Measurements from ENCODE around the gene SKP2.
"Not testable (repeated sequence)": the region's sequence is repeated elsewhere in the genome, so short reads cannot be mapped to it uniquely, and the experiment has no call there.

SKP2 gene

GRCh38 chr5:36151434-36152323 is at the start of gene SKP2, which contains the start of gene LMBRD2:
Gene SKP2, plus strand, starts transcription at chr5:36152111. Its CDS starts 152 bp downstream, at chr5:36152263.
Gene LMBRD2, minus strand, starts transcription at chr5:36151887. Its CDS starts 8,538 bp downstream, at chr5:36143349.
- peak; percentile 87 for DNase-seq (ENCODE audit: extremely low spot score, insufficient read length, low read depth)
- peak; percentile 98 for FAIRE-seq

GRCh38 chr5:36105819-36106218 is 46.1 kb upstream of the SKP2 start:
- no peak for FAIRE-seq
- no peak for DNase-seq (ENCODE audit: extremely low spot score, insufficient read length, low read depth)

- DNase-seq (ENCODE audit: extremely low spot score, insufficient read length, low read depth) (no peak), FAIRE-seq (no peak)
These were observed 43.0 kb upstream of the SKP2 start for GRCh38 chr5:36108758-36109460.

- no peak for FAIRE-seq
- DNase-seq (ENCODE audit: extremely low spot score, insufficient read length, low read depth) = no peak
These were observed 40.7 kb upstream of the SKP2 start for GRCh38 chr5:36111238-36111637.

GRCh38 chr5:36125868-36126267 is 26.0 kb upstream of the SKP2 start:
- FAIRE-seq = no peak

GRCh38 chr5:36128795-36129194 is 23.1 kb upstream of the SKP2 start:
- FAIRE-seq = no peak
- DNase-seq (ENCODE audit: extremely low spot score, insufficient read length, low read depth) = no peak

More at GRCh38 chr5:36125868-36126267, 26.0 kb upstream of the SKP2 start:
- no peak for DNase-seq (ENCODE audit: extremely low spot score, insufficient read length, low read depth)

- not testable (repeated sequence) for DNase-seq (ENCODE audit: extremely low spot score, insufficient read length, low read depth); FAIRE-seq
These were observed 22.2 kb upstream of the SKP2 start for GRCh38 chr5:36129666-36130065.

GRCh38 chr5:36133009-36133408 is 18.9 kb upstream of the SKP2 start:
- not testable (repeated sequence) for DNase-seq (ENCODE audit: extremely low spot score, insufficient read length, low read depth); FAIRE-seq

GRCh38 chr5:36135988-36136387 is 15.9 kb upstream of the SKP2 start:
- no peak for FAIRE-seq
- DNase-seq (ENCODE audit: extremely low spot score, insufficient read length, low read depth) = no peak

- FAIRE-seq = no peak
These were observed 15.3 kb upstream of the SKP2 start for GRCh38 chr5:36136581-36136980.

GRCh38 chr5:36138900-36139683 is 12.8 kb upstream of the SKP2 start:
- DNase-seq (ENCODE audit: extremely low spot score, insufficient read length, low read depth) (no peak), FAIRE-seq (no peak)

More at GRCh38 chr5:36136581-36136980, 15.3 kb upstream of the SKP2 start:
- no peak for DNase-seq (ENCODE audit: extremely low spot score, insufficient read length, low read depth)

- DNase-seq (ENCODE audit: extremely low spot score, insufficient read length, low read depth) = no peak
- FAIRE-seq = no peak
These were observed 6.6 kb upstream of the SKP2 start for GRCh38 chr5:36145311-36145710.

GRCh38 chr5:36146390-36146789 is 5.5 kb upstream of the SKP2 start:
- FAIRE-seq (no peak), DNase-seq (ENCODE audit: extremely low spot score, insufficient read length, low read depth) (no peak)

- no peak for FAIRE-seq
- no peak for DNase-seq (ENCODE audit: extremely low spot score, insufficient read length, low read depth)
These were observed 4.2 kb upstream of the SKP2 start for GRCh38 chr5:36147681-36148080.

- DNase-seq (ENCODE audit: extremely low spot score, insufficient read length, low read depth) = no peak
- peak; percentile 54 for FAIRE-seq
These were observed 1.1 kb upstream of the SKP2 start for GRCh38 chr5:36150676-36151433.

- FAIRE-seq (no peak), DNase-seq (ENCODE audit: extremely low spot score, insufficient read length, low read depth) (no peak)
These were observed 700 bp downstream of the SKP2 start for GRCh38 chr5:36152324-36153297.

- FAIRE-seq = no peak
These were observed 1.4 kb downstream of the SKP2 start for GRCh38 chr5:36153298-36153677.

GRCh38 chr5:36153726-36154125 is 1.8 kb downstream of the SKP2 start:
- DNase-seq (ENCODE audit: extremely low spot score, insufficient read length, low read depth) = no peak

More at GRCh38 chr5:36153298-36153677, 1.4 kb downstream of the SKP2 start:
- no peak for DNase-seq (ENCODE audit: extremely low spot score, insufficient read length, low read depth)

More at GRCh38 chr5:36153726-36154125, 1.8 kb downstream of the SKP2 start:
- no peak for FAIRE-seq

All from GM18507 (cell line).